ENCODE results near the gene RPS6KB2. TPM values are rescaled to one million over a fixed set of nuclear protein-coding genes. Genes with fewer than 3 reads are reported as not detected.
A peak's percentile ranks its signal among the peaks of the same experiment; 100 is the strongest.
"Not testable (repeated sequence)": the region's sequence is repeated elsewhere in the genome, so short reads cannot be mapped to it uniquely, and the experiment has no call there.

RPS6KB2 gene
- total RNA-seq, 1 experiment from 2014 or later: 90.2 TPM

GRCh38 chr11:67466367-67466766 is 38.1 kb downstream of the RPS6KB2 start:
- no peaks in the 10 kb centered on the region for H3K27me3 ChIP-seq (ENCODE audit: control insufficient read depth, insufficient read depth, low read length)
- peak; percentile 30 for DNase-seq
- H3K36me3 ChIP-seq (replicated peaks; ENCODE audit: control insufficient read depth, insufficient read depth, low read length): no peaks in the 10 kb centered on the region
- no peak overlapping the region for H3K4me3 ChIP-seq (ENCODE audit: insufficient read depth, low read depth, low read length)

GRCh38 chr11:67466962-67467771 is 38.9 kb downstream of the RPS6KB2 start:
- no peak overlapping the region for H3K4me3 ChIP-seq (ENCODE audit: insufficient read depth, low read depth, low read length)
- H3K27me3 ChIP-seq (ENCODE audit: control insufficient read depth, insufficient read depth, low read length): no peaks in the 10 kb centered on the region
- no peaks in the 10 kb centered on the region for H3K36me3 ChIP-seq (replicated peaks; ENCODE audit: control insufficient read depth, insufficient read depth, low read length)
- peak; percentile 61 for DNase-seq

- no peaks in the 10 kb centered on the region for H3K36me3 ChIP-seq (replicated peaks; ENCODE audit: control insufficient read depth, insufficient read depth, low read length)
- peak; percentile 61 for DNase-seq
- no peaks in the 10 kb centered on the region for H3K27me3 ChIP-seq (ENCODE audit: control insufficient read depth, insufficient read depth, low read length)
- H3K4me3 ChIP-seq (ENCODE audit: insufficient read depth, low read depth, low read length): peak overlapping the region; percentile 83
These were observed 39.8 kb downstream of the RPS6KB2 start for GRCh38 chr11:67468056-67468455.

GRCh38 chr11:67468456-67468758 is 40.1 kb downstream of the RPS6KB2 start:
- H3K4me3 ChIP-seq (ENCODE audit: insufficient read depth, low read depth, low read length): peak overlapping the region; percentile 83
- DNase-seq: no peak
- H3K27me3 ChIP-seq (ENCODE audit: control insufficient read depth, insufficient read depth, low read length): no peaks in the 10 kb centered on the region
- no peaks in the 10 kb centered on the region for H3K36me3 ChIP-seq (replicated peaks; ENCODE audit: control insufficient read depth, insufficient read depth, low read length)

GRCh38 chr11:67468759-67469507 is 40.6 kb downstream of the RPS6KB2 start, which contains the start of gene TMEM134:
TMEM134 (minus strand) TSS chr11:67469251; CDS start chr11:67469192, 59 bp downstream.
- peak within 1 kb of the TSS; percentile 83 for H3K4me3 ChIP-seq (ENCODE audit: insufficient read depth, low read depth, low read length)
- H3K36me3 ChIP-seq (replicated peaks; ENCODE audit: control insufficient read depth, insufficient read depth, low read length): no peaks in the 10 kb centered on the region
- DNase-seq: peak; percentile 99
- H3K27me3 ChIP-seq (ENCODE audit: control insufficient read depth, insufficient read depth, low read length): no peaks in the 10 kb centered on the region

GRCh38 chr11:67469508-67469811 is 41.2 kb downstream of the RPS6KB2 start:
- no peaks in the 10 kb centered on the region for H3K36me3 ChIP-seq (replicated peaks; ENCODE audit: control insufficient read depth, insufficient read depth, low read length)
- H3K27me3 ChIP-seq (ENCODE audit: control insufficient read depth, insufficient read depth, low read length): no peaks in the 10 kb centered on the region
- peak overlapping the region; percentile 53 for H3K4me3 ChIP-seq (ENCODE audit: insufficient read depth, low read depth, low read length)
- DNase-seq: no peak

- H3K4me3 ChIP-seq (ENCODE audit: insufficient read depth, low read depth, low read length): no peak overlapping the region
- no peaks in the 10 kb centered on the region for H3K36me3 ChIP-seq (replicated peaks; ENCODE audit: control insufficient read depth, insufficient read depth, low read length)
- peak; percentile 16 for DNase-seq
- H3K27me3 ChIP-seq (ENCODE audit: control insufficient read depth, insufficient read depth, low read length): no peaks in the 10 kb centered on the region
These were observed 42.2 kb downstream of the RPS6KB2 start for GRCh38 chr11:67470337-67471002.

GRCh38 chr11:67472882-67473281 is 44.6 kb downstream of the RPS6KB2 start:
- Histone ChIP-seq H3K36me3 (replicated peaks; ENCODE audit: control insufficient read depth, insufficient read depth, low read length) (no peaks in the 10 kb centered on the region), H3K27me3 (ENCODE audit: control insufficient read depth, insufficient read depth, low read length) (no peaks in the 10 kb centered on the region)
- DNase-seq: peak; percentile 51

GRCh38 chr11:67476692-67477091 is 48.4 kb downstream of the RPS6KB2 start:
- H3K27me3 ChIP-seq (ENCODE audit: control insufficient read depth, insufficient read depth, low read length); H3K4me3 ChIP-seq (ENCODE audit: insufficient read depth, low read depth, low read length); H3K36me3 ChIP-seq (replicated peaks; ENCODE audit: control insufficient read depth, insufficient read depth, low read length); DNase-seq: not testable (repeated sequence)

More at GRCh38 chr11:67472882-67473281, 44.6 kb downstream of the RPS6KB2 start:
- no peak overlapping the region for H3K4me3 ChIP-seq (ENCODE audit: insufficient read depth, low read depth, low read length)

- not testable (repeated sequence) for H3K36me3 ChIP-seq (replicated peaks; ENCODE audit: control insufficient read depth, insufficient read depth, low read length); DNase-seq; H3K4me3 ChIP-seq (ENCODE audit: insufficient read depth, low read depth, low read length); H3K27me3 ChIP-seq (ENCODE audit: control insufficient read depth, insufficient read depth, low read length)
These were observed 49.2 kb downstream of the RPS6KB2 start for GRCh38 chr11:67477344-67478050.

GRCh38 chr11:67482275-67482826 is 54.1 kb downstream of the RPS6KB2 start:
- Histone ChIP-seq H3K4me3 (ENCODE audit: insufficient read depth, low read depth, low read length) (peak overlapping the region; percentile 51), H3K36me3 (replicated peaks; ENCODE audit: control insufficient read depth, insufficient read depth, low read length) (no peaks in the 10 kb centered on the region), H3K27me3 (ENCODE audit: control insufficient read depth, insufficient read depth, low read length) (peaks cover 5% of the 10 kb centered on the region)
- DNase-seq: no peak

- peaks cover 5% of the 10 kb centered on the region for H3K27me3 ChIP-seq (ENCODE audit: control insufficient read depth, insufficient read depth, low read length)
- no peaks in the 10 kb centered on the region for H3K36me3 ChIP-seq (replicated peaks; ENCODE audit: control insufficient read depth, insufficient read depth, low read length)
- H3K4me3 ChIP-seq (ENCODE audit: insufficient read depth, low read depth, low read length): peak within 1 kb of the TSS; percentile 51
- DNase-seq: peak; percentile 100
These were observed 54.8 kb downstream of the RPS6KB2 start, which contains the start of gene AIP for GRCh38 chr11:67482827-67483798. AIP (plus strand) TSS chr11:67483026; CDS start chr11:67483159, 133 bp downstream.

Measured in H7 (cell line).